ENCODE measurements around the gene UBXN1.

- TF ChIP-seq CTCF (IDR thresholded peaks at IDR 0.05 in 4 of 5, conservative IDR thresholded peaks at IDR 0.05 in 1 of 5) (no peak), POLR2A (IDR thresholded peaks at IDR 0.05) (no peak)
These were observed 31.3 kb downstream of the UBXN1 start for GRCh38 chr11:62647609-62648005.

All from gastrocnemius medialis (tissue), 4 donors.